Stimulated activated naive CD8-positive, alpha-beta T cell treated with anti-CD3 and anti-CD28 coated beads, Interleukin-15, Interleukin-2, amounts not matched to agents 100 U/mL and 50 U/mL, for 24 hours (primary cell): ENCODE data around the gene HCRTR1.

Experiments used
- ATAC-seq: fragments of 150-1000 bp; cut with Tn5 transposase; one replicate; pipeline ENCODE4 v1.10.0; 2021
- DNase-seq: peaks from one replicate; pipeline ENCODE4 v3.0.0; 2021

HCRTR1 gene

DNA sequence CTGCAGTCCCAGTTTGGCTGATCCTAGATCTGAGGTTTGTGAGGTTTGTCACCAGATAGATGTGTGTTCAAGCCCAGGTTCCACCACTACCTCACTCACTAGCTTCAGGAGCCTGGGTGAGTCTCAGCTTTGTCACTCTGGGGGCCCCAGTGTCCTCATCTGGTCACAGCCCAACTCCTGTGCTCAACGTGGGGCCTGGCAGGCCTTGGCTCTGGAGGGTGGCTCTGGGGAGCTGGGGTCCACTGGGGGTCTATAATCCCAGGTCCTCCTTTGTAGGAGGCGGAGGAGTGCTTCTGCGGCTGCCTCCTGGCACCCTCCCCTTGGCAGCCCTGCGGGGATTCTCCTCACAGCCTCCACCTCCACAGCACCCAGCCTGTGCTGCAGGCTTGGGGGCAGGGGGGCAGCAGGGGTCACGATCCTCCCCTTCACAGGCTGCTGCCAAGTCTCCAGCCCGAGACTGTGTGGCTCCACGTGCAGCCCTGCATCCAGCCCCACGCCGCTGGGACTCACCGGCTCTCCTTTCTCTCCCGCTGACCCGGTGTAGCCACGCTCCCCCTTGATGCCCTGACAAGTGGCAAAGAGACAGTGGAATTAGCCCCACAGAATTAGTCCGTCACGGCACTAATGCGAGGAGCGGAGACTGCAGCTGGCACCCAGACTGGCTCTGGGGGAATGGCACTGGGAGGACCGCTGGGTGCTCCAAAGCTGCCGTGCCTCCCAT lies 49.7 kb downstream of the HCRTR1 start:
- DNase-seq (no peak), ATAC-seq (no peak)

DNA sequence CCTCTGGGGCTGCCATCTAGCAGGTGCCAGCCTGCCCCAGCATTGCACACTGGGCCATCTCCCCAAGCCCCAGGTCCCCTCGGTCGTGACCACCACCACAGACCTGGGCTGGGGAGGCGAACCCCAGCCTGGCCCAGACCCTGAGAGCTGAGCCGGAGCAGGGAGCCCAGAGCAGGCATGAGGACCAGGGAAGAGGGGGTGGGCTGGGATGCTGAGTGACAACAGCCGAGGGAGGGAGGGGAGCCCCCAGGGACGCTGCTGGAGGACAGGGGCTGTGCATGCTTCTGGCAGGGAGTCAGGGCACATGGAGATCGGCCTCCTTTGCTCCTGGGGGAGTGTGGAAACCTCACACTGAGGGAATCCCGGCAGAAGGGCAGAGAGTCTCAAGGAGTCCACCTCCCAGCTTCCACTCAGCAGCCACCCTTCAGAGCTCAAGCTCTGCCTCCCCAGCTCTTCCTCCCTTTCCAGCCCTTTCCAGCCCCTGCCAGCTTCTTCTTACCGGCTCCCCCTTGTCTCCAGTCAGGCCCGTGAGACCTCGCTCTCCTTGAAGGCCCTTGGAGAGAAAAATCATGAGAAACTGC lies 50.9 kb downstream of the HCRTR1 start:
- ATAC-seq (no peak), DNase-seq (no peak)

DNA sequence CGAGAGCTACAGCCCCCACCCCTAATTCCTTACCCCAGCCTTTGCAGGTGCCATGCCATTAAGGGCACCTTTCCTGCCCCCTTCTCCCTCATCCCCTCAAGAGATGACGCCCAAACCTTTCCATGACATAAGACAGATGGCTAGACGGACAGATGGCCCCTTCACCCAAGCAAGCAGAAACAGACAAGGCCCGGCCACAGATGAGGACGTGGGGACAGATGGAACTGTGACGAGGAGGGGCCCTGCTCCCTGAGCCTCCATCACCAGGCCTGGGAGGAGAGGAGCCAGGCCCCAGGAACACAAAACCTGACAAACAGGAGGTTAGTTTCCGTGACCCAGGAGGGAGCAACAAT lies 51.9 kb downstream of the HCRTR1 start:
- ATAC-seq, result no peak
- DNase-seq, result no peak

DNA sequence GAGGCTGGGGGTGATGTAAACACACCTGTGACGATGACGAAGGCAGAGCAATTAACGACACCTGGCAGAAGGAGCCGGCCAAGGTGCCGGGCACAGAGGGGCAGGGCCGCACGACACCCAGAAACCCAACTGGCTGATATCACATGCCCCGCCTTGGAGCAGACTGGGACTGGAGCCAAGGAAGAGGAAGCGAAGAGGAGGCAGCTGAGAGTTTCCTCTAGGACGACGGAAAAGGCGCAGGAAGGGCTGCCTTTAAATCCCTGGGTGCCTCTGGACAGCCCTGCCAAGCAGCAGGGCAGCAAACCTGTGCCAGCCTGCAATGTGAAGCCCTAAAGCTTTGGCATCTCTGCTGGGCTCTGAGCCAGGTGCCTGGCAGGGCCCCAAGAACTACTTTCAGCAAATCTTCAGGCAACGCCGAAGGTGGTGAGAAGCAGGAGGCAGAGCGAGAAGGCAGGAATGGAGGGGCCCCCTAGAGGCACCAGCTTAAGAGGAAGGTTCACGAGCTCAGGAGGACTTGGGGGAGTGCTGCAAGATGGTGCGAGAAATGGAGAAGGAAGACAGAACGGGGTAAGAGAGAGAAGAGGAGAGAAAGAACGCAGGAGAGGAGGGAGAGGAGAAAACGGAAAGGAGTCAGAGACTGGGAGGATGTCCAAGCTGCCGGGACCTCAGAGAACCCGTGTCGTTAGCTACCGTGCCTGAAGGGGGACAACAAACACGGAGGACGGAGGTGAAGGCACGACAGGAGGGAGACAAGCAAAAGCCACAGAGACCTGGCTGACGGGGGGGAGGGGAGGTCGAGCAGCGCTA lies 52.5 kb downstream of the HCRTR1 start:
- DNase-seq (peak; percentile 22), ATAC-seq (no peak)

DNA sequence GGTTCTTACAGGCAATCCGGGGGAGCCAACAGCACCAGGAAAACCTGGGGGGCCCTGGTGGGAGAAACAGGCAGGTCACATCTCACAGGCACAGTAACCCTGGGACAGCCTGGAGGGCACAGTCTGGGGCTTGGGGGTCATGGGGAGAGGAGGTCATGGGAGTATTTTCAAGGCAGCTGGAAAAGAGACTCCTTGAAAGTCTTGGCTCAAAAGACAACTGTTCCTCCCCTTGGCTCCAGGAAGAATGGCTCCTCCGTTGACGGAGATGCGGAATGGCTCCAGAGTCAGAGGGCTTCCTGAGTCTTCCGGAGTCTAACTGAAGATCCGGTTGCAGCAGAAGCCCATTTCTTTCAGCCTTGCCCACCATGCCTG lies 53.1 kb downstream of the HCRTR1 start:
- no peak for DNase-seq
- ATAC-seq, result no peak

DNA sequence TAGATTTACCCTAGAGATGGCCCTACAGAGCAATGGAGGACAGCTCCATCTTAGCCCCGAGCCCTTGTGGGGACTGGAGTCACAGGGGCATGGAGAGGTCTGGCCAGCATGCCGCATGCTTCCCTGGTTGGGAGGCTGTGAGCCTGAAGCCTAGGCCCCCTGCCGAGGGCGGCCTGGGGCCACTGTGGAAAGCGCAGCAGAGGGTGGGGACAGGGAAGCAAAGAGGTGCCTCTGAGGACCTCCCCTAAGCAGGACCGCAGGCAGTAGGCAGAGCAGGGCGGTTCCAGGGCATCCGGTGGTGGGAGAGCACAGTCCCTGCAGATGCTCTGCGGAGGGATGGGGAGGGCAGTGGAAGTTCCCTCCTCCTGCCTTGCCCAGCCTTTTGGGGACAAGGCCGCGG lies 53.7 kb downstream of the HCRTR1 start:
- ATAC-seq, result no peak
- no peak for DNase-seq

DNA sequence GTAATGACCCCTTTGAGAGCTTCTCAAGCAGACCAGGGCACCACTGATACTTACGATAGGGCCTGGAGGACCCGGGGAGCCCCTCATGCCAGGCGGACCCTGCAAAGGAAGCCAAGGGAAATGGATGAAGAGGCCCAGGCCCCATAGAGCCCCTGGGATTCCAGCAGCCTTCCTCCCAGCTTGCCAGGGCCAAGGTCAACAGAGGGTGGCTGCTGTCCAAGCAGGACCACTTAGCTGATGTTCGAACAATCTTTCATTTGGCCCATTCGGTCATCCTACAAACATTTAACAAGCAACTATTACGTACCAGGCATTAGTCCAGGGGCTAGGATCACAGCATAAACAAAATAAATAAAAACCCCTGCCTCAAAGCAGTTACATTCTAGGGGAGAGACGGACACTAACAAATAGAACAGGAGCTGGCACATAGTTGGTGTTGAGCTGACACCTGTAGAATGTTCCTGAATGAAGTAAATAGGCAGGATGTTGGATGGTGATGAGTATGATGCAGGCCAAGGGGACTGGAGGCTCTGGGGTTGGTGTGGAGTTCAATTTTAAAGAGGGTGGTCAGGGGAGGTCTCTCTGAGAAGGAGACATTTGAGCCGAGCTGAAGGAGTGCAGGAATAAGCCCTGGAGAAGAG lies 54.2 kb downstream of the HCRTR1 start:
- DNase-seq, result no peak
- ATAC-seq, result no peak

DNA sequence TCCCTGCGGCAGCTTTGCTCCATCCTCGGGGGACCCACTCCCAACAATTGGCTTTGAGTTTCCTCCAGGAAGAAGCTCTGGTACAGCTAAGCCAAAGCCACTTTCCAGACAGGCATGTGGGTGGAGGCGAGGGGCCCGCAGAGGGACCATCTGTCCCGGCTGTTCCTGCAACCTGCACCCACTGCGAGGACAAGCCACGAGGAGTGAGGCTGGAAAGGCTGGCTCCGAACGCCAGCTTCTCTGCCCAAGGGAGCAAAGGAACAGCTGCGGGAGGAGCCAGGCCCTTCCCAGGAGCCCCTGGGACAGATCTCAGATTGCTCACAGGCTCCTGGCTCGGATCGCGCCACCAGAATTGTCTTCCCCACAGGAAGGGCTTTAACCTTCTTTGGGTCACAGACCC lies 55.5 kb downstream of the HCRTR1 start:
- no peak for ATAC-seq
- DNase-seq, result no peak

DNA sequence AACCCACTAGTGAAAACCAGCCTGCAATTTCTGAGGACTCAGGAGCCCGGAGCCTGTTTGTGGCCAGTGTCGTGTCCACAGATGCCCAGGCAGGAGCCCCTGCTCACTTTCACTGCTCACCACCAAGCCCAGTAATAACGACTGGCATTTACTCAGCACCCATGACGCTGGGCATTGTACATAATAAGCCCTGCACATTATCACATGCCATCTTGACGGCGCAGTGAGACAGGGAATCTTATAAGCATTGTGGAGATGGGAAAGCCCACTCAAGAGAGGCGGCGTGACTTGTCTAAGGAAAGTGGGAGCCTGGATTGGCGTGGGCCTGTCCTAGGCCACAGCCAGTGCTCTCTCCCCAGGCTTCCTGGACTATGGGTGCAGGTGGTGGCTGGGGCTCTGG lies 55.9 kb downstream of the HCRTR1 start:
- no peak for DNase-seq

DNA sequence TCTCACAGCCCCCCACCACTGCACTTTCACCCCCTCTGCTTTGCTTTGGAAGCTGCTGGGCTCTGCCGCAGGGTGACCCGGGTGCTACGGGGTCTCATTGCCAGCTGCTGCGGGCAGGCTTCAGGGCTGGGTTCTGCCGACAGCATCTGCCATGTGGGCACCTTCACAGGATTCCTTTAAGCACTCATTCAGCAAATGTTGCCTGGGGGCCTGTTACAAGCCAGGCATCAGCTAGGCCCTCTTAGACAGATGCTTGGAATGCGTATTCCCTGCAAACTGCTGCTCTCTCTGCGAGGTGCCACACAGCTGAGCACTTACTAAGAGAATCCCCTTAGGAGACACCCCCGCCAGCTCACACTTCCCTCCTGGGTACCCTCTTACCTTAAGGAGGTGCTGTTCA lies 57.1 kb downstream of the HCRTR1 start:
- ATAC-seq (no peak), DNase-seq (no peak)

More for the DNA sequence above, 55.9 kb downstream of the HCRTR1 start:
- no peak for ATAC-seq

DNA sequence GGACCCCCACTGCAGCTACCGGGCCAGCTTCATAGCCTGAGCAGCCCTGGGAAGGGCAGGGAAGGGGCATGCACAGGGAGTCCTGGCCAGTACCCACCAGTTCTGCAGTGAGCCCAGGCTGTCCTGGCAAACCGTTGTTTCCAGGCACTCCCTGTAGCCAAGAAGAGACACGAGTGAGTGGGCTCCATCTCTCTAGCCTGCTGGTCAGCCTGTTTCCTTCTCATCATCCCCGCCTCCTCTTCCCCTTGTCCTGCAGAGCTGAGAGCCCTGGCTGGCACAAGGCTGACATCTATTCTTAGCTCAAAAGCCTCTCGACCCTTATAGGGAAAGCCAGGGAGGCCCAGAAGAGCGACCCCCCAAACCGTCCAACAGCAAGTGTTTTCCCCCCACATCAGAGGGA lies 57.7 kb downstream of the HCRTR1 start:
- ATAC-seq (no peak), DNase-seq (no peak)

DNA sequence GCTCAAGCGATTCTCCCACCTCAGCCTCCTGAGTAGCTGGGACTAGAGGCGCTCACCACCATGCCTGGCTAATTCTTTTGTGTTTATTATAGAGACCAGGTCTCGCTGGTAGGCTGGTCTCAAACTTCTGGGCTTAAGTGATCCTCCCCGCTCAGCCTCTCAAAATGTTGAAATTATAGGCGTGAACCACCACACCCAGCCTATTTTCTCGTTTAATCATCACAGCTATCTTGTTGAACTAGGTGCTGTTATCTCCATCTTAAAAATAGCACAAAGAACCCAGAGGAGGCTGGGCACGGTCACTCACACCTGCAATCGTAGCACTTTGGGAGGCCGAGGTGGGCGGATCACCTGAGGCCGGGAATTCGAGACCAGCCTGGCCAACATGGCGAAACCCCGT lies 58.3 kb downstream of the HCRTR1 start:
- ATAC-seq (no peak), DNase-seq (no peak)
